ENCODE measurements around the gene CLEC4F. TPM values are rescaled to one million over a fixed set of nuclear protein-coding genes. Genes with fewer than 3 reads are reported as not detected.

Gene CLEC4F
- total and polyA plus RNA-seq, 2 of the 13 experiments (the other 11 are each of a cell fraction or from before 2014, with no cell fraction given): 0.12 to 0.13 TPM

DNA sequence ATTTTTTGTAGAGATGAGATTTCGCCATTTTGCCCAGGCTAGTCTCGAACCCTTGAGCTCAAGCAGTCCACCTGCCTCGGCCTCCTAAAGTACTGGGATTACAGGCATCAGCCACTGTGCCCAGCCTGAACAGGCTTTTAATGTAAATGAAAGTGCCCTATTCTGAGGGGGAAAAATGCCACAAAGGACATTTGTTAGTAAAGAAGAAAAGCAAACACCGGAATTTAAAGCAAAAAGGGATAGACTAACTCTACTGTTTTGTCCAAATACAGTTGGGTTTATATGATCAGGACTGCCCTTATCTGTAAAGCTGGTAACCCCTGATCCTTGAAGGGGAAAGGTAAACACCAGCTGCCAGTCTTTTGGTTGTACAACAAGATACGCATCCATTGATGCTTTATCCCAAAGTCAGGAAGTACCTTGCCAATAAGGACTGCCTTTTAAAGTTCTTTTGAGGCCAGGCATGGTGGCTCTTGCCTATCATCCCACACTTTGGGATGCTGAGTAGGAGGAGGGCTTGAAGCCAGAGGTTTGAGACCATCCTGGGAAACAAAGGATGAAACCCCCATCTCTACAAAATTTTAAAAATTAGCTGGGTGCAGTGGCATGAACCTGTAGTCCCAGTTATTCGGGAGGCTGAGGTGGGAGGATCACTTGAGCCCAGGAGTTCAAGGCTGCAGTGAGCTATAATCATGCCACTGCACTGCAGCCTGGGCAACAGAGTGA is 13.1 kb downstream of the CLEC4F start (continued):
- TF ChIP-seq MLX (CRISPR knock-in tag; IDR thresholded peaks at IDR 0.05): peak; percentile 92
- peak; percentile 75; the same call in 1 of the 2 replicates for TF ChIP-seq ZNF605 (CRISPR knock-in tag; IDR thresholded peaks at IDR 0.05)
- peak; percentile 58 to 98; a peak in 3 of 4 replicates for TF ChIP-seq EP300 (IDR thresholded peaks at IDR 0.05; ENCODE audit: low read depth in 2 of 2, low read length in 2 of 2)
- peak; percentile 97 for TF ChIP-seq EP300 (CRISPR knock-in tag; IDR thresholded peaks at IDR 0.05; ENCODE audit: borderline replicate concordance)
- TF ChIP-seq ZNF841 (CRISPR knock-in tag; IDR thresholded peaks at IDR 0.05; ENCODE audit: borderline replicate concordance): no peak
- no peak for TF ChIP-seq HNRNPUL1 (IDR thresholded peaks at IDR 0.05; ENCODE audit: low read depth, low read length)
- peak; percentile 96 for TF ChIP-seq ZNF644 (CRISPR knock-in tag; IDR thresholded peaks at IDR 0.05; ENCODE audit: low read depth)
- TF ChIP-seq TCF12 (IDR thresholded peaks at IDR 0.05): no peak
- peak; percentile 80; the same call in 1 of the 2 replicates for TF ChIP-seq TCF12 (CRISPR knock-in tag; IDR thresholded peaks at IDR 0.05)
- no peak; the same call in 1 of the 2 replicates for TF ChIP-seq ZNF782 (CRISPR knock-in tag; IDR thresholded peaks at IDR 0.05; ENCODE audit: borderline replicate concordance)
- peak; percentile 98 for TF ChIP-seq NR2F6 (IDR thresholded peaks at IDR 0.05)
- TF ChIP-seq NR2F6 (CRISPR knock-in tag; IDR thresholded peaks at IDR 0.05): peak; percentile 97

GRCh38 chr2:70806620-70807019 is 13.8 kb downstream of the CLEC4F start:
- BruUV-seq (replicated peaks): no TSS peak
- H3K9ac ChIP-seq (ENCODE audit: insufficient read depth, low read depth, low read length): no peak overlapping the region
- H3K4me3 ChIP-seq (replicated peaks in 1 of 3; ENCODE audit: insufficient read depth in 1 of 3, low read depth in 2 of 3, low read length in 3 of 3): no peak overlapping the region
- H3K27me3 ChIP-seq (ENCODE audit: control insufficient read depth in 1 of 2, insufficient read depth in 2 of 2, low read length in 2 of 2): no peaks in the 10 kb centered on the region
- DNase-seq (ENCODE audit: low spot score): no peak
- CTCF ChIA-PET (ENCODE audit: low intra/inter-chr PET ratio, low total read pairs): no interaction called here
- H3K36me3 ChIP-seq (replicated peaks in 1 of 2; ENCODE audit: control insufficient read depth in 1 of 2, insufficient read depth in 2 of 2, low read length in 2 of 2): no peaks in the 10 kb centered on the region
- no peak for ATAC-seq
- in situ Hi-C loops (cut with HindIII; ENCODE audit: extremely low pct_ligation_motif_present, low pct_unique_long_range_greater_than_20kb): no loop called here
- peak overlapping the region; percentile 93 for H3K27ac ChIP-seq (ENCODE audit: extremely low read length, insufficient read depth, low read length)
- no peak overlapping the region for H2AFZ ChIP-seq (ENCODE audit: low read length)
- H3K4me1 ChIP-seq (ENCODE audit: insufficient read depth, low read length): peaks cover 64% of the 10 kb centered on the region
- peak overlapping the region; percentile 88; the same call in 1 of the 2 replicates for H3K4me2 ChIP-seq (ENCODE audit: low read depth, low read length)
- TF ChIP-seq, protein P1, sequence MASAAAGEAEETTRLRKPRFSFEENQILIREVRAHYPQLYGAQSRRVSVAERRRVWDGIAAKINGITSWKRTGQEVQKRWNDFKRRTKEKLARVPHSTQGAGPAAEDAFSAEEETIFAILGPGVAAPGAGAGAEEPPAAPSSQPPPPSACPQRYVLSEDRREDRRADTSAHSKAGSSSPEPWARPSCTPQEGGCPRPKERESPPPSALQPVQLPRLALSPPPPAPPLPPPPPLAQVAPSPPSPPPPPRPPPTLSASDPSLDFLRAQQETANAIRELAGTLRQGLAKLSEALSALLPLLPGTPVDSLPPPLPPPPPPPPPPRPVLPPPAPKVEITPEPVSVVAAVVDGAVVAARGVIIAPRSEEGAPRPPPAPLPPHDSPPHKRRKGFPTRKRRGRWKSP (CRISPR knock-in tag; IDR thresholded peaks at IDR 0.05): 0 out of 2 replicates have a peak, but pooled peaks have one; percentile 10
- TF ChIP-seq ZNF430 (CRISPR knock-in tag; IDR thresholded peaks at IDR 0.05) (no peak), HOXA9 (CRISPR knock-in tag; IDR thresholded peaks at IDR 0.05; ENCODE audit: borderline replicate concordance) (no peak), ARID4A (CRISPR knock-in tag; IDR thresholded peaks at IDR 0.05; ENCODE audit: borderline replicate concordance) (no peak), SNAPC2 (CRISPR knock-in tag; IDR thresholded peaks at IDR 0.05) (0 out of 2 replicates have a peak, but pooled peaks have one; percentile 9)
- no peaks in the 10 kb centered on the region for H3K79me2 ChIP-seq (ENCODE audit: insufficient read depth, low read length)
- 50% methylated on average over 6 of the region's 6 CpGs for WGBS (ENCODE audit: low lambda C conversion rate)
- no peaks in the 10 kb centered on the region for H4K20me1 ChIP-seq (ENCODE audit: insufficient read depth, low read length)
- POLR2A ChIA-PET: interaction anchor here (1.0 to 2.4 kb wide), 3 partner anchors 8 to 95 kb away, joined by 3 to 7 read pairs (median 4); no protein-coding TSS in a partner anchor
- no peaks in the 10 kb centered on the region for H3K9me3 ChIP-seq (ENCODE audit: low read length)
- FAIRE-seq: no peak
- intact Hi-C loops (cut with micrococcal nuclease; ENCODE audit: unreplicated experiment): loop anchor here (5.0 kb wide), 1 partner anchor 56 kb away; no protein-coding TSS in a partner anchor

All from HepG2 (cell line).